Neural cell (in vitro differentiated cells): ENCODE results near the gene TNFAIP8L3. TPM values are rescaled to one million over a fixed set of nuclear protein-coding genes. Genes with fewer than 3 reads are reported as not detected.

Experiments
- H2AFZ ChIP-seq: fragments of 200-600, 300-800 bp; sonication (generic), shearing (Covaris generic); 2 replicates; pipeline ENCODE4 v1.6.0; 2014; ENCODE audit warnings: low read depth, mild to moderate bottlenecking, antibody characterized with exemption, low read length, moderate library complexity
- H3F3A ChIP-seq: fragments of 200-600 bp; shearing (Covaris generic); 2 replicates; pipeline ENCODE4 v1.6.1; 2016; ENCODE audit warnings: mild to moderate bottlenecking, moderate library complexity, mixed read lengths, antibody characterized with exemption, low read length; ENCODE audit not compliant: insufficient read depth, poor library complexity, severe bottlenecking
- H3K27ac ChIP-seq: fragments of 200-600, 300-800 bp; sonication (generic), shearing (Covaris generic); 2 replicates; pipeline ENCODE4 v1.5.1; 2014; ENCODE audit warnings: mild to moderate bottlenecking, low read length, moderate library complexity
- H3K27me3 ChIP-seq: fragments of 300-800, 200-600 bp; sonication (generic), shearing (Covaris generic); 2 replicates; pipeline ENCODE4 v1.6.0; 2014; ENCODE audit warnings: mild to moderate bottlenecking, low read depth, low read length, moderate library complexity; ENCODE audit not compliant: insufficient read depth
- H3K36me3 ChIP-seq: fragments of 300-800, 200-600 bp; sonication (generic), shearing (Covaris generic); 2 replicates; pipeline ENCODE4 v1.5.1; 2014; ENCODE audit warnings: mild to moderate bottlenecking, antibody characterized with exemption, low read length, moderate library complexity; ENCODE audit not compliant: insufficient read depth
- H3K4me2 ChIP-seq: fragments of 300-800, 200-600 bp; sonication (generic), shearing (Covaris generic); 2 replicates; pipeline ENCODE4 v1.6.0; 2014; ENCODE audit warnings: mild to moderate bottlenecking, low read length
- H3K4me3 ChIP-seq: fragments of 300-800, 200-600 bp; sonication (generic), shearing (Covaris generic); 2 replicates; pipeline ENCODE4 v1.5.1; 2014; ENCODE audit warnings: mild to moderate bottlenecking, low read length, moderate library complexity
- H3K79me2 ChIP-seq: fragments of 200-600 bp; shearing (Covaris generic); replicated peaks from 2 replicates; pipeline ENCODE4 v1.6.0; 2014; ENCODE audit warnings: mild to moderate bottlenecking, low read length, moderate library complexity; ENCODE audit not compliant: insufficient read depth
- H3K9ac ChIP-seq: fragments of 300-800, 200-600 bp; sonication (generic), shearing (Covaris generic); 2 replicates; pipeline ENCODE4 v1.6.1; 2016; ENCODE audit warnings: mild to moderate bottlenecking, low read length, mixed read lengths
- H3K9me2 ChIP-seq: fragments of 200-600 bp; shearing (Covaris generic); 2 replicates; pipeline ENCODE4 v1.6.1; 2016; ENCODE audit warnings: mild to moderate bottlenecking, low read length, mixed read lengths; ENCODE audit not compliant: insufficient read depth
- H3K9me3 ChIP-seq: fragments of 200-600, 300-800 bp; sonication (generic), shearing (Covaris generic); 2 replicates; pipeline ENCODE4 v1.6.1; 2016; ENCODE audit warnings: mild to moderate bottlenecking, mixed run types, low read length, moderate library complexity, mixed read lengths
- H4K20me1 ChIP-seq: fragments of 200-600 bp; shearing (Covaris generic); 2 replicates; pipeline ENCODE4 v1.6.1; 2016; ENCODE audit warnings: mild to moderate bottlenecking, mixed run types; ENCODE audit not compliant: insufficient read depth
- EP300 ChIP-seq: fragments of 450-650 bp; conservative IDR thresholded peaks from 2 replicates; pipeline ENCODE4 v1.6.1; 2014; ENCODE audit warnings: antibody characterized with exemption, mild to moderate bottlenecking, moderate library complexity; ENCODE audit not compliant: poor library complexity, severe bottlenecking
- EZH2 ChIP-seq: fragments of 200-600, 300-800 bp; shearing (Covaris generic), sonication (generic); IDR thresholded peaks from 2 replicates; pipeline ENCODE4 v1.6.1; 2014; ENCODE audit warnings: antibody characterized with exemption, low read length, borderline replicate concordance, mild to moderate bottlenecking; ENCODE audit not compliant: insufficient read depth, poor library complexity, severe bottlenecking
- MXI1 ChIP-seq: fragments of 450-650 bp; conservative IDR thresholded peaks from 2 replicates; pipeline ENCODE4 v1.6.1; 2014; ENCODE audit warnings: antibody characterized with exemption, mild to moderate bottlenecking; ENCODE audit not compliant: poor library complexity, severe bottlenecking
- POLR2AphosphoS5 ChIP-seq: IDR thresholded peaks from 2 replicates; pipeline ENCODE4 v1.6.1; 2012
- RAD21 ChIP-seq: fragments of 450-650 bp; conservative IDR thresholded peaks from 2 replicates; pipeline ENCODE4 v1.6.1; 2014; ENCODE audit warnings: antibody characterized with exemption, mild to moderate bottlenecking, moderate library complexity
- SMC3 ChIP-seq: fragments of 450-650 bp; conservative IDR thresholded peaks from 2 replicates; pipeline ENCODE4 v1.6.1; 2014; ENCODE audit warnings: antibody characterized with exemption, mild to moderate bottlenecking, moderate library complexity; ENCODE audit not compliant: poor library complexity
- TAF1 ChIP-seq: IDR thresholded peaks from 2 replicates; pipeline ENCODE4 v1.6.1; 2012; ENCODE audit warnings: low read depth
- polyA plus RNA-seq: library from polyadenylated mRNA; depleted of rRNA; stranded (reverse); fragments of >200 nt; gene quantifications from 2 replicates; pipeline ENCODE4 v1.2.3, GENCODE V29; 2014
- TF ChIP-seq, protein P1 (sequence below): fragments of 450-650 bp; IDR thresholded peaks from 2 replicates; pipeline ENCODE4 v1.5.1; 2014; ENCODE audit warnings: antibody characterized with exemption, mild to moderate bottlenecking, moderate library complexity; ENCODE audit not compliant: poor library complexity, severe bottlenecking
- TF ChIP-seq, protein P2 (sequence below): IDR thresholded peaks from 2 replicates; pipeline ENCODE4 v1.6.1; 2012; ENCODE audit warnings: borderline replicate concordance

Gene TNFAIP8L3
- polyA plus RNA-seq, 1 donor from 2014 or later = 0.16 TPM

DNA sequence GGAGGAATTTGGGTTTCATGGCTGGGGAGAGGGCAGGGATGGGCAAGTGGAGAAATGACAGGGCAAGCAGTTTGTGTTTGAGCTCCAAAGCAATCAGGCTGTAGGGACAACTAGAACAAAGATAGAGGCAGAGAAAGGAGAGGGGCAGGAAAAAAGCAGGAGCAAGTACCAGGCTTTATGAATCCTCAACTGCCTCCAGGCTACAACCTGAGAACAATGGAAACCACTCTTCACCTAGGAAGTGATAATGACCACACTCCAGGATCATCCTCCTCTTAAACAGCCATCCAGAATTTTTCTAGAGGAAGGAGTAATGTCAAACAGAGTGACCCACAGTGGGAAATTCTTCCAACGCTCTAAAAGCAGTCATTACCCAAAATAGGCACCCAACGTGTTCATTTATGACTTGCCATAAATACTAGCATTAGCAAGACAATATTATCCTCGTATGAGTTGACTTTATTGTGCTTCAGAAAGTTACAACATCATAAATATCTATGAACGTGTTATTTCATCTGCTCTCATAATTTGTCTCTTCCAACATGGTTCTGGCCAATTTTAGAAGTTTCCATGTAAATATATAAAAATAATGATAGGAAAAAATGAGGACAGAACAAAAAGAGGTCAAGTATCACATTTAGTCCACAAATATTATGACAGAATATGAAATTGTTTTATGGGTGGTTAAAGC, 50.5 kb downstream of the TNFAIP8L3 start:
- Histone ChIP-seq H3K4me2 (no peak overlapping the region), H3K27me3 (no peaks in the 10 kb centered on the region), H3K79me2 (no peaks in the 10 kb centered on the region), H3K9ac (no peak overlapping the region), H3K27ac (no peak overlapping the region), H3F3A (no peaks in the 10 kb centered on the region), H3K9me3 (no peaks in the 10 kb centered on the region), H3K4me3 (no peak overlapping the region), H3K9me2 (no peaks in the 10 kb centered on the region), H2AFZ (no peak overlapping the region), H3K36me3 (no peaks in the 10 kb centered on the region), H4K20me1 (no peaks in the 10 kb centered on the region)
- TF ChIP-seq POLR2AphosphoS5 = no peak
- no peak for TF ChIP-seq RAD21
- TF ChIP-seq, protein P1, sequence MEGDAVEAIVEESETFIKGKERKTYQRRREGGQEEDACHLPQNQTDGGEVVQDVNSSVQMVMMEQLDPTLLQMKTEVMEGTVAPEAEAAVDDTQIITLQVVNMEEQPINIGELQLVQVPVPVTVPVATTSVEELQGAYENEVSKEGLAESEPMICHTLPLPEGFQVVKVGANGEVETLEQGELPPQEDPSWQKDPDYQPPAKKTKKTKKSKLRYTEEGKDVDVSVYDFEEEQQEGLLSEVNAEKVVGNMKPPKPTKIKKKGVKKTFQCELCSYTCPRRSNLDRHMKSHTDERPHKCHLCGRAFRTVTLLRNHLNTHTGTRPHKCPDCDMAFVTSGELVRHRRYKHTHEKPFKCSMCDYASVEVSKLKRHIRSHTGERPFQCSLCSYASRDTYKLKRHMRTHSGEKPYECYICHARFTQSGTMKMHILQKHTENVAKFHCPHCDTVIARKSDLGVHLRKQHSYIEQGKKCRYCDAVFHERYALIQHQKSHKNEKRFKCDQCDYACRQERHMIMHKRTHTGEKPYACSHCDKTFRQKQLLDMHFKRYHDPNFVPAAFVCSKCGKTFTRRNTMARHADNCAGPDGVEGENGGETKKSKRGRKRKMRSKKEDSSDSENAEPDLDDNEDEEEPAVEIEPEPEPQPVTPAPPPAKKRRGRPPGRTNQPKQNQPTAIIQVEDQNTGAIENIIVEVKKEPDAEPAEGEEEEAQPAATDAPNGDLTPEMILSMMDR = no peak
- TF ChIP-seq MXI1 = no peak
- TF ChIP-seq EZH2 = no peak
- no peak for TF ChIP-seq EP300
- no peak for TF ChIP-seq TAF1
- no peak for TF ChIP-seq SMC3
- TF ChIP-seq, protein P2, sequence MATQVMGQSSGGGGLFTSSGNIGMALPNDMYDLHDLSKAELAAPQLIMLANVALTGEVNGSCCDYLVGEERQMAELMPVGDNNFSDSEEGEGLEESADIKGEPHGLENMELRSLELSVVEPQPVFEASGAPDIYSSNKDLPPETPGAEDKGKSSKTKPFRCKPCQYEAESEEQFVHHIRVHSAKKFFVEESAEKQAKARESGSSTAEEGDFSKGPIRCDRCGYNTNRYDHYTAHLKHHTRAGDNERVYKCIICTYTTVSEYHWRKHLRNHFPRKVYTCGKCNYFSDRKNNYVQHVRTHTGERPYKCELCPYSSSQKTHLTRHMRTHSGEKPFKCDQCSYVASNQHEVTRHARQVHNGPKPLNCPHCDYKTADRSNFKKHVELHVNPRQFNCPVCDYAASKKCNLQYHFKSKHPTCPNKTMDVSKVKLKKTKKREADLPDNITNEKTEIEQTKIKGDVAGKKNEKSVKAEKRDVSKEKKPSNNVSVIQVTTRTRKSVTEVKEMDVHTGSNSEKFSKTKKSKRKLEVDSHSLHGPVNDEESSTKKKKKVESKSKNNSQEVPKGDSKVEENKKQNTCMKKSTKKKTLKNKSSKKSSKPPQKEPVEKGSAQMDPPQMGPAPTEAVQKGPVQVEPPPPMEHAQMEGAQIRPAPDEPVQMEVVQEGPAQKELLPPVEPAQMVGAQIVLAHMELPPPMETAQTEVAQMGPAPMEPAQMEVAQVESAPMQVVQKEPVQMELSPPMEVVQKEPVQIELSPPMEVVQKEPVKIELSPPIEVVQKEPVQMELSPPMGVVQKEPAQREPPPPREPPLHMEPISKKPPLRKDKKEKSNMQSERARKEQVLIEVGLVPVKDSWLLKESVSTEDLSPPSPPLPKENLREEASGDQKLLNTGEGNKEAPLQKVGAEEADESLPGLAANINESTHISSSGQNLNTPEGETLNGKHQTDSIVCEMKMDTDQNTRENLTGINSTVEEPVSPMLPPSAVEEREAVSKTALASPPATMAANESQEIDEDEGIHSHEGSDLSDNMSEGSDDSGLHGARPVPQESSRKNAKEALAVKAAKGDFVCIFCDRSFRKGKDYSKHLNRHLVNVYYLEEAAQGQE = no peak

DNA sequence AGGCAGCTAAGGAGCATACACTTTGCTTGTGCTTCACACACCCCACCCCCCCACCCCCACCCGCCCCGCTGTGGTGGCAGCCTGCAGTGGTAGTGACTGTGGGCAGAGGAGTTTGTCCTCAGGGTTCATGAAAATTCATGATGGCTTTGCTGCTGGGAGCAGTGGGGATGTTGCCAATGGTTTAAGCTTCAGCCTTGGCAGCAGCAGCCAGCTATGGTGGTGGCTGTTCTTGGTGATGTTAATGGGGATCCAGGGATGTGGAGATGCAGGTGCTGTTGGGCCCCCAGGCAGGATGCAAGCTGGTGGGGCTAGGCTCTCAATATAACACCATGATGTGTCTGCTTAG, 55.8 kb downstream of the TNFAIP8L3 start:
- Histone ChIP-seq H3K4me2 (no peak overlapping the region), H3K9ac (no peak overlapping the region), H3F3A (no peaks in the 10 kb centered on the region), H2AFZ (no peak overlapping the region), H4K20me1 (no peaks in the 10 kb centered on the region), H3K27me3 (no peaks in the 10 kb centered on the region), H3K9me2 (no peaks in the 10 kb centered on the region), H3K9me3 (no peaks in the 10 kb centered on the region), H3K36me3 (no peaks in the 10 kb centered on the region), H3K27ac (no peak overlapping the region), H3K4me3 (no peak overlapping the region), H3K79me2 (no peaks in the 10 kb centered on the region)
- TF ChIP-seq MXI1 (no peak), SMC3 (no peak), POLR2AphosphoS5 (no peak), RAD21 (no peak), TAF1 (no peak), EP300 (no peak), EZH2 (no peak)
- TF ChIP-seq, protein P2 = no peak
- TF ChIP-seq, protein P1 = no peak
